HepG2 (cell line): ENCODE data around the gene CRYGA. TPM values are rescaled to one million over a fixed set of nuclear protein-coding genes. Genes with fewer than 3 reads are reported as not detected.

Source experiments
- BORCS8-MEF2B ChIP-seq: sonication (generic); formaldehyde crosslinking; IDR thresholded peaks from 2 replicates; pipeline ENCODE4 v1.8.0; 2022; ENCODE audit warnings: mild to moderate bottlenecking, missing genetic modification reagents
- CTCF ChIP-seq: sonication (generic); formaldehyde crosslinking; IDR thresholded peaks from 2 replicates; pipeline ENCODE4 v1.5.0; 2020; ENCODE audit warnings: mild to moderate bottlenecking, missing genetic modification reagents, moderate library complexity
- EEA1 ChIP-seq: sonication (generic); formaldehyde crosslinking; IDR thresholded peaks from 2 replicates; pipeline ENCODE4 v1.5.1; 2020; ENCODE audit warnings: mild to moderate bottlenecking, missing genetic modification reagents, borderline replicate concordance
- FOXA1 ChIP-seq, 2 experiments: fragments of 450-650 bp in 1 of 2; sonication (generic) in 1 of 2; formaldehyde crosslinking in 1 of 2; IDR thresholded peaks; 2 replicates each; pipeline versions ENCODE4 v1.4.0 to v1.6.1; 2016 to 2020; ENCODE audit warnings: missing genetic modification reagents in 1 of 2
- LRRFIP1 ChIP-seq: sonication (generic); formaldehyde crosslinking; conservative IDR thresholded peaks from 2 replicates; pipeline ENCODE4 v1.4.0; 2020; ENCODE audit warnings: missing genetic modification reagents
- MAZ ChIP-seq, 2 experiments: sonication (generic) in 1 of 2; formaldehyde crosslinking in 1 of 2; IDR thresholded peaks; 2 replicates each; pipeline versions ENCODE4 v1.5.0 to v1.6.1; 2012 to 2020; ENCODE audit warnings: low read depth in 2 of 2, mild to moderate bottlenecking in 2 of 2, borderline replicate concordance in 1 of 2, improper control_type of control experiment in 1 of 2, low read length in 1 of 2, missing genetic modification reagents in 1 of 2, moderate library complexity in 1 of 2
- TARDBP ChIP-seq: sonication (generic); formaldehyde crosslinking; IDR thresholded peaks from 2 replicates; pipeline ENCODE4 v1.8.0; 2022; ENCODE audit warnings: mild to moderate bottlenecking, missing genetic modification reagents
- ZFP37 ChIP-seq: sonication (generic); formaldehyde crosslinking; IDR thresholded peaks from 2 replicates; pipeline ENCODE4 v1.4.0; 2020; ENCODE audit warnings: missing genetic modification reagents, borderline replicate concordance
- ZHX2 ChIP-seq, 2 experiments: sonication (generic) in 1 of 2; formaldehyde crosslinking in 1 of 2; IDR thresholded peaks; 2 replicates each; pipeline versions ENCODE4 v1.6.1 to v1.9.0; 2014 to 2022; ENCODE audit warnings: antibody characterized with exemption in 1 of 2, borderline replicate concordance in 1 of 2, inconsistent platforms in 1 of 2, low read depth in 1 of 2, missing genetic modification reagents in 1 of 2
- ZNF10 ChIP-seq: sonication (generic); formaldehyde crosslinking; IDR thresholded peaks from 2 replicates; pipeline ENCODE4 v1.4.0; 2020; ENCODE audit warnings: mild to moderate bottlenecking, low read depth, missing genetic modification reagents, borderline replicate concordance
- ZNF331 ChIP-seq: sonication (generic); formaldehyde crosslinking; IDR thresholded peaks from 2 replicates; pipeline ENCODE4 v1.4.0; 2020; ENCODE audit warnings: missing genetic modification reagents
- ZNF432 ChIP-seq: sonication (generic); formaldehyde crosslinking; IDR thresholded peaks from 2 replicates; pipeline ENCODE4 v1.5.0; 2020; ENCODE audit warnings: missing genetic modification reagents, mild to moderate bottlenecking, borderline replicate concordance
- ZNF597 ChIP-seq: sonication (generic); formaldehyde crosslinking; IDR thresholded peaks from 2 replicates; pipeline ENCODE4 v1.5.0; 2020; ENCODE audit warnings: missing genetic modification reagents
- ZNF720 ChIP-seq: sonication (generic); formaldehyde crosslinking; IDR thresholded peaks from 2 replicates; pipeline ENCODE4 v1.4.0; 2020; ENCODE audit warnings: missing genetic modification reagents
- ZNF772 ChIP-seq: sonication (generic); formaldehyde crosslinking; IDR thresholded peaks from 2 replicates; pipeline ENCODE4 v1.5.0; 2020; ENCODE audit warnings: mild to moderate bottlenecking, missing genetic modification reagents
- polyA plus RNA-seq, 8 experiments: library from polyadenylated mRNA; depleted of rRNA in 3 of 8; stranded (reverse) in 7 of 8; unstranded in 1 of 8; fragments of >200 nt; fragmentation: Illumina TruSeq in 4 of 8; extraction: Trizol in 4 of 8; gene quantifications; 2 replicates each; pipeline versions ENCODE4 v1.2.1 to v1.2.3, GENCODE V29; 2011 to 2016; ENCODE audit warnings: low read depth in 4 of 8, missing spikeins in 1 of 8, mixed read lengths in 1 of 8; ENCODE audit not compliant: insufficient read depth in 1 of 8
- total RNA-seq, 5 experiments: library from RNA; depleted of rRNA; stranded (reverse); fragments of >200 nt; fragmentation: Illumina TruSeq; extraction: Trizol; gene quantifications; 2 replicates each; pipeline ENCODE4 v1.2.3, GENCODE V29; 2016; ENCODE audit warnings: low read depth in 1 of 5

CRYGA gene
- total and polyA plus RNA-seq, 2 of the 13 experiments (the other 11 are each of a cell fraction or from before 2014, with no cell fraction given), result not detected

- no peak for TF ChIP-seq ZNF772 (CRISPR knock-in tag)
- TF ChIP-seq ZNF432 (CRISPR knock-in tag), result no peak
- TF ChIP-seq EEA1 (CRISPR knock-in tag), result no peak
- no peak; the same call in 1 of the 2 replicates for TF ChIP-seq ZNF331 (CRISPR knock-in tag)
- TF ChIP-seq ZNF597, result no peak
- TF ChIP-seq MAZ (IDR thresholded peaks at IDR 0.05; ENCODE audit: borderline replicate concordance, low read depth, low read length), result no peak
- TF ChIP-seq MAZ (CRISPR knock-in tag; IDR thresholded peaks at IDR 0.05; ENCODE audit: low read depth), result no peak
- TF ChIP-seq TARDBP (CRISPR knock-in tag), result peak; percentile 30; the same call in 1 of the 2 replicates
- no peak for TF ChIP-seq LRRFIP1 (CRISPR knock-in tag)
- no peak for TF ChIP-seq BORCS8-MEF2B (CRISPR knock-in tag)
- TF ChIP-seq ZFP37 (CRISPR knock-in tag), result no peak
- no peak for TF ChIP-seq CTCF (CRISPR knock-in tag)
- no peak for TF ChIP-seq ZNF10 (CRISPR knock-in tag)
- TF ChIP-seq FOXA1 (IDR thresholded peaks at IDR 0.05), result no peak
- TF ChIP-seq FOXA1 (CRISPR knock-in tag; IDR thresholded peaks at IDR 0.05), result peak; percentile 54
- TF ChIP-seq ZNF720 (CRISPR knock-in tag), result no peak
- no peak for TF ChIP-seq ZHX2 (IDR thresholded peaks at IDR 0.05; ENCODE audit: low read depth)
- no peak for TF ChIP-seq ZHX2 (CRISPR knock-in tag; IDR thresholded peaks at IDR 0.05; ENCODE audit: borderline replicate concordance)
These were observed 20.2 kb downstream of the CRYGA start (continued) for GRCh38 chr2:208142925-208143799.
